Adipocyte (in vitro differentiated cells): Measurements from ENCODE around the gene LBH.
"Not testable (repeated sequence)": the region's sequence is repeated elsewhere in the genome, so short reads cannot be mapped to it uniquely, and the experiment has no call there.

Experiments used
- DNase-seq: peaks from one replicate; pipeline ENCODE4 v3.0.0-alpha.2; 2015; ENCODE audit warnings: low read depth
- H3K27me3 ChIP-seq: replicated peaks from 2 replicates; pipeline ENCODE4 v1.7.0; 2013; ENCODE audit warnings: mild to moderate bottlenecking, low read length, moderate library complexity; ENCODE audit not compliant: control insufficient read depth, insufficient read depth
- H3K36me3 ChIP-seq: 2 replicates; pipeline ENCODE4 v1.7.0; 2013; ENCODE audit warnings: low read length, mild to moderate bottlenecking, moderate library complexity; ENCODE audit not compliant: control insufficient read depth, insufficient read depth, severe bottlenecking
- H3K4me1 ChIP-seq: 2 replicates; pipeline ENCODE4 v1.7.0; 2013; ENCODE audit warnings: mild to moderate bottlenecking, low read length, moderate library complexity; ENCODE audit not compliant: control insufficient read depth, insufficient read depth
- H3K4me3 ChIP-seq: 2 replicates; pipeline ENCODE4 v1.7.0; 2013; ENCODE audit warnings: mild to moderate bottlenecking, low read length, moderate library complexity
- H3K9ac ChIP-seq: 2 replicates; pipeline ENCODE4 v1.7.0; 2013; ENCODE audit warnings: mild to moderate bottlenecking, low read length, moderate library complexity
- H3K9me3 ChIP-seq: 2 replicates; pipeline ENCODE4 v1.7.0; 2013; ENCODE audit warnings: mild to moderate bottlenecking, low read length, moderate library complexity; ENCODE audit not compliant: control insufficient read depth

LBH gene

GRCh38 chr2:30261695-30262211 is 30.4 kb downstream of the LBH start:
- DNase-seq = no peak
- Histone ChIP-seq H3K9me3 (peaks cover 9% of the 10 kb centered on the region), H3K9ac (no peak overlapping the region), H3K4me3 (no peak overlapping the region), H3K36me3 (peaks cover 35% of the 10 kb centered on the region), H3K27me3 (no peaks in the 10 kb centered on the region), H3K4me1 (peaks cover 15% of the 10 kb centered on the region)

GRCh38 chr2:30262716-30263309 is 31.5 kb downstream of the LBH start:
- Histone ChIP-seq H3K9me3 (peaks cover 9% of the 10 kb centered on the region), H3K36me3 (peaks cover 24% of the 10 kb centered on the region), H3K9ac (no peak overlapping the region), H3K27me3 (no peaks in the 10 kb centered on the region), H3K4me1 (peaks cover 20% of the 10 kb centered on the region), H3K4me3 (no peak overlapping the region)
- DNase-seq = no peak

- no peak overlapping the region for H3K4me3 ChIP-seq
- H3K9ac ChIP-seq = no peak overlapping the region
- H3K4me1 ChIP-seq = peaks cover 25% of the 10 kb centered on the region
- H3K27me3 ChIP-seq = no peaks in the 10 kb centered on the region
- H3K36me3 ChIP-seq = peaks cover 9% of the 10 kb centered on the region
- DNase-seq = no peak
- peaks cover 9% of the 10 kb centered on the region for H3K9me3 ChIP-seq
Measured at GRCh38 chr2:30264274-30264673, 32.9 kb downstream of the LBH start.

GRCh38 chr2:30265052-30266015 is 34.0 kb downstream of the LBH start:
- peak; percentile 73 for DNase-seq
- no peaks in the 10 kb centered on the region for H3K36me3 ChIP-seq
- peaks cover 25% of the 10 kb centered on the region for H3K4me1 ChIP-seq
- no peaks in the 10 kb centered on the region for H3K27me3 ChIP-seq
- peak overlapping the region; percentile 63 for H3K4me3 ChIP-seq
- H3K9ac ChIP-seq = peak overlapping the region; percentile 73
- peaks cover 9% of the 10 kb centered on the region for H3K9me3 ChIP-seq

- Histone ChIP-seq H3K4me3 (peak overlapping the region; percentile 63), H3K9me3 (peaks cover 9% of the 10 kb centered on the region)
- DNase-seq = no peak
Measured at GRCh38 chr2:30266051-30266621, 34.8 kb downstream of the LBH start.

GRCh38 chr2:30266705-30267104 is 35.4 kb downstream of the LBH start:
- no peaks in the 10 kb centered on the region for H3K36me3 ChIP-seq
- H3K9ac ChIP-seq = no peak overlapping the region
- H3K9me3 ChIP-seq = peaks cover 7% of the 10 kb centered on the region
- H3K4me3 ChIP-seq = no peak overlapping the region
- H3K27me3 ChIP-seq = no peaks in the 10 kb centered on the region
- no peak for DNase-seq
- peaks cover 25% of the 10 kb centered on the region for H3K4me1 ChIP-seq

More at GRCh38 chr2:30266051-30266621, 34.8 kb downstream of the LBH start:
- Histone ChIP-seq H3K9ac (peak overlapping the region; percentile 73), H3K27me3 (no peaks in the 10 kb centered on the region), H3K36me3 (no peaks in the 10 kb centered on the region), H3K4me1 (peaks cover 25% of the 10 kb centered on the region)

GRCh38 chr2:30267161-30267975 is 36.0 kb downstream of the LBH start:
- Histone ChIP-seq H3K9ac (no peak overlapping the region), H3K27me3 (no peaks in the 10 kb centered on the region), H3K9me3 (no peaks in the 10 kb centered on the region), H3K4me3 (no peak overlapping the region), H3K4me1 (peaks cover 25% of the 10 kb centered on the region), H3K36me3 (no peaks in the 10 kb centered on the region)
- no peak for DNase-seq

GRCh38 chr2:30268296-30268871 is 37.0 kb downstream of the LBH start:
- H3K4me3 ChIP-seq = no peak overlapping the region
- H3K9me3 ChIP-seq = no peaks in the 10 kb centered on the region
- no peaks in the 10 kb centered on the region for H3K36me3 ChIP-seq
- DNase-seq = no peak
- peaks cover 32% of the 10 kb centered on the region for H3K4me1 ChIP-seq
- H3K27me3 ChIP-seq = no peaks in the 10 kb centered on the region
- no peak overlapping the region for H3K9ac ChIP-seq

GRCh38 chr2:30269114-30269770 is 37.9 kb downstream of the LBH start:
- not testable (repeated sequence) for H3K4me3 ChIP-seq, H3K9ac ChIP-seq, H3K9me3 ChIP-seq, H3K36me3 ChIP-seq, H3K27me3 ChIP-seq, DNase-seq
- peaks cover 38% of the 10 kb centered on the region for H3K4me1 ChIP-seq

- no peaks in the 10 kb centered on the region for H3K9me3 ChIP-seq
- H3K27me3 ChIP-seq = no peaks in the 10 kb centered on the region
- no peaks in the 10 kb centered on the region for H3K36me3 ChIP-seq
- H3K9ac ChIP-seq = no peak overlapping the region
- H3K4me1 ChIP-seq = peaks cover 43% of the 10 kb centered on the region
- no peak for DNase-seq
- H3K4me3 ChIP-seq = no peak overlapping the region
Measured at GRCh38 chr2:30269771-30270145, 38.4 kb downstream of the LBH start.
